ENCODE measurements around the gene CLEC10A. TPM values are rescaled to one million over a fixed set of nuclear protein-coding genes. Genes with fewer than 3 reads are reported as not detected.
A peak's percentile ranks its signal among the peaks of the same experiment; 100 is the strongest.

CLEC10A gene
- total and polyA plus RNA-seq, 2 experiments from 2014 or later: 0.21 to 0.37 TPM

DNA sequence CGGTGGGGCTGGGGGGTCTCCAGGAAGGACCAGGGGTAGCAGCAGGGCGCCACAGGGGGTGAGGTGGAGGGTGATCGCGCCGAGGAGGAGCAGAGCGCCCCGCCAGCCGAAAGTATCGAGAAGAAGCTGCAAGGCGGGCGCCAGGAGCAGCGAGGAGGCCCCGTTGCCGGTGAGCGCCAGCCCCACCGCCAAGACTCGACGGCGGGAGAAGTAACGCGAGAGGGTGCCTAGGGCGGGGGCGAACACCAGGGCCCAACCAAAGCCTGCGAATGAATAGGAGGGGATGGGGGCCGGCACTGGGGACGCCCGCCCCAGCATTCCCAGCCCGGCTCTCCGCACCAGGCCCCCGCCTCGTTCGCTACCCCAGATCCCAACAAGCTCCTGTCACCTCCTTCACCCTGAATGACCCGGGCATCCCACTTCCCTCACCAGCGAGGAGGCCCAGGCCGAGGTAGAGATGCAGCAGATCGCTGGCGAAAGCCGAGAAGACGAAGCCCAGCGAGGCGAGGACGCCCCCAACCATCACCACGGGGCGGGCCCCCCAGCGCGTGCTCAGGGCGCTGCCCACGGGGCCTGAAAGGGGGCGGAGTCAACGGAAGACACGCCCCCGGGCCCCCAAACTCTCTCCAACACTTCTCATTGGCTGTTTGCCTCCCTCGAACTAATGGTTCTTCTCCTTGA is 37.4 kb downstream of the CLEC10A start:
- WGBS (ENCODE audit: low lambda C conversion rate, missing lambda C conversion rate): 16% methylated on average over 28 of the region's 53 CpGs
- Histone ChIP-seq H3K27me3 (peaks cover 13% of the 10 kb centered on the region), H4K20me1 (ENCODE audit: insufficient read depth, poor library complexity, severe bottlenecking) (no peaks in the 10 kb centered on the region), H2AFZ (peak overlapping the region; percentile 88), H3K4me3 (peak overlapping the region; percentile 51), H3K4me1 (ENCODE audit: insufficient read depth) (peaks cover 19% of the 10 kb centered on the region), H3K9me3 (ENCODE audit: low read depth) (no peaks in the 10 kb centered on the region), H3K27ac (no peak overlapping the region), H3K79me2 (peaks cover 1% of the 10 kb centered on the region), H3K36me3 (replicated peaks; ENCODE audit: insufficient read depth, low read depth) (no peaks in the 10 kb centered on the region), H3K4me2 (peak overlapping the region; percentile 95), H3K9me2 (replicated peaks; ENCODE audit: insufficient read depth) (no peaks in the 10 kb centered on the region)
- no peak for DNase-seq (ENCODE audit: low spot score)
- no peak for TF ChIP-seq EZH2phosphoT487 (IDR thresholded peaks at IDR 0.05; ENCODE audit: low read depth, severe bottlenecking, unreplicated experiment)
- TF ChIP-seq EZH2 (IDR thresholded peaks at IDR 0.05; ENCODE audit: borderline replicate concordance): no peak
- no peak for TF ChIP-seq CTCF (IDR thresholded peaks at IDR 0.05; ENCODE audit: poor library complexity)

DNA sequence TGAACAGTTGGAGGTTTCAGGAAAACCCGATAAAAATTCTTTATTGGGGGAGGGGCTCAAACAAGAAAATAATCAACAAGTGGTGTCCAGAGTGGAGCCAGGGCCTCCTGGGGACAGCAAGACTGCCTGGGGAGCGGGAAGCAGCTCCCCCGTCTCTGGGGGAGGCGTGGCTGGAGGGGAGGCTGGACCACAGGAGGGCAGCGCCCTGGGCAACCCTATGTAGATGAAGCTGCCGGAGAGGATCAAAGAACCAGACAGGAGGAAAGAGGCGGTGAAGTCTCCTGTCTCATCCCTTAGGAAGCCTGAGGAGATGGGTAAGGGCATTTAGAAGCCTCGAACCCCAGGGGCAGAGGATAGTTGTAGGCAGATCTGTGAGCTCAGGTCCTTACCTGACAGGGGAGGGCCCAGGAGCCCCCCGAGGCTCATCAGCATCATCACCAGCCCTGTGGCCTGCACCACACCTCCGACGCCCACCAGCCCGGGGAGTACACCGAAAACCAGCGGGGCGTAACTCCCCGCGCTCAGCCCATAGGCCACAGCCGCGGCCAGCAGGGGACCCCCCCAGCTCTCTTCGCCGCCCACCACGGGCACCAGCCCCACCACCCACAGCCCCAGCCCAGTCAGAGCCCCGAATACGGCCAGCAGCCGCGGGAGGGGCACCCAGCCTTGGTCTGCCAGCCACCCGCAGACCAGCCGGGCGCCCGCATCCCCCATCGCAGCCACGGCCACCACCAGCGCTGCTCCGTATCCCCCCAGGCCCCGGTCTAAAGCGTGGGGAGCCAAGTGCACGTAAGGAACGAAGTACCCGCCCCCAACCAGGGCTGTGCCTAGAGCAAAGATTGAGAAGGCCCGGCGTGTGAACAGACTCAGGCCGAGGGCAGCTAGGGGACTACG is 38.2 kb downstream of the CLEC10A start:
- no peaks in the 10 kb centered on the region for H3K36me3 ChIP-seq (replicated peaks; ENCODE audit: insufficient read depth, low read depth)
- H3K9me3 ChIP-seq (ENCODE audit: low read depth): no peaks in the 10 kb centered on the region
- no peaks in the 10 kb centered on the region for H3K9me2 ChIP-seq (replicated peaks; ENCODE audit: insufficient read depth)
- H3K79me2 ChIP-seq: peaks cover 4% of the 10 kb centered on the region
- H3K4me2 ChIP-seq: peak overlapping the region; percentile 95
- H3K27ac ChIP-seq: no peak overlapping the region
- H3K27me3 ChIP-seq: peaks cover 13% of the 10 kb centered on the region
- DNase-seq (ENCODE audit: low spot score): peak; percentile 63
- no peaks in the 10 kb centered on the region for H4K20me1 ChIP-seq (ENCODE audit: insufficient read depth, poor library complexity, severe bottlenecking)
- 19% methylated on average over 31 of the region's 43 CpGs for WGBS (ENCODE audit: low lambda C conversion rate, missing lambda C conversion rate)
- peaks cover 19% of the 10 kb centered on the region for H3K4me1 ChIP-seq (ENCODE audit: insufficient read depth)
- H2AFZ ChIP-seq: peak overlapping the region; percentile 88
- H3K4me3 ChIP-seq: no peak overlapping the region
- no peak for TF ChIP-seq EZH2phosphoT487 (IDR thresholded peaks at IDR 0.05; ENCODE audit: low read depth, severe bottlenecking, unreplicated experiment)
- TF ChIP-seq EZH2 (IDR thresholded peaks at IDR 0.05; ENCODE audit: borderline replicate concordance): no peak
- no peak for TF ChIP-seq CTCF (IDR thresholded peaks at IDR 0.05; ENCODE audit: poor library complexity)

DNA sequence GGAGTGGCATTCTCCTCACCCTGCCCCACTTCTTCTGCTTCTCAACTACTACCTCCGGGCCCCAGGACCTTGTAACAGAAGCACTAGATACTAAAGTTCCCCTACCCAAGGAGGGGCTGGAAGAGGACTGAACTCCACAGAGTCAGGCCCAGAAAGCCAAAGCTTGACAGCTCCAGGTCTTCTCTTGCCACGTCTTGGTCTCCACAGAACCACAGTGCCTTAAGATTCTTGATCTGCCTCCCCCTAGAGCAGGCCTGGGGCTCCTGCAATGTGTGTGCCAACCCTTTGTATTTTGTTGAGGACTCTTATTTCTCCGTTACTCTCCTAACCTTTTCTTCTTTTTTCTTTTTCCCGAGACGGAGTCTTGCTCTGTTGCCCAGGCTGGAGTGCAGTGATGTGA is 40.2 kb downstream of the CLEC10A start:
- Histone ChIP-seq H3K4me1 (ENCODE audit: insufficient read depth) (peaks cover 24% of the 10 kb centered on the region), H3K79me2 (peaks cover 9% of the 10 kb centered on the region), H3K36me3 (replicated peaks; ENCODE audit: insufficient read depth, low read depth) (no peaks in the 10 kb centered on the region), H3K9me3 (ENCODE audit: low read depth) (no peaks in the 10 kb centered on the region), H4K20me1 (ENCODE audit: insufficient read depth, poor library complexity, severe bottlenecking) (no peaks in the 10 kb centered on the region), H3K9me2 (replicated peaks; ENCODE audit: insufficient read depth) (no peaks in the 10 kb centered on the region), H3K4me2 (no peak overlapping the region), H3K4me3 (no peak overlapping the region), H3K27me3 (peaks cover 13% of the 10 kb centered on the region), H2AFZ (no peak overlapping the region), H3K27ac (no peak overlapping the region)
- no peak for TF ChIP-seq EZH2 (IDR thresholded peaks at IDR 0.05; ENCODE audit: borderline replicate concordance)
- TF ChIP-seq EZH2phosphoT487 (IDR thresholded peaks at IDR 0.05; ENCODE audit: low read depth, severe bottlenecking, unreplicated experiment): no peak
- no peak for TF ChIP-seq CTCF (IDR thresholded peaks at IDR 0.05; ENCODE audit: poor library complexity)
- 93% methylated on average over 5 of the region's 5 CpGs for WGBS (ENCODE audit: low lambda C conversion rate, missing lambda C conversion rate)
- no peak for DNase-seq (ENCODE audit: low spot score)

Data from hepatocyte (in vitro differentiated cells).